Muscle of back (tissue), 11 donors: ENCODE data around the gene NF1. TPM values are rescaled to one million over a fixed set of nuclear protein-coding genes. Genes with fewer than 3 reads are reported as not detected.
"Not testable (repeated sequence)": the region's sequence is repeated elsewhere in the genome, so short reads cannot be mapped to it uniquely, and the experiment has no call there.

ENCODE experiments used
- DNase-seq, 3 donors: peaks; one replicate each; pipeline versions ENCODE4 v3.0.0 to v3.0.0-alpha.2; 2013
- polyA plus RNA-seq, 10 donors: library from polyadenylated mRNA; unstranded; fragments of 120-200 nt; gene quantifications; one replicate each; pipeline ENCODE4 v1.2.1, GENCODE V29; 2013; ENCODE audit not compliant: insufficient read length in 10 of 10

NF1 gene
- polyA plus RNA-seq, 10 donors: 18.9 to 31.2 (median 25.1) TPM

DNA sequence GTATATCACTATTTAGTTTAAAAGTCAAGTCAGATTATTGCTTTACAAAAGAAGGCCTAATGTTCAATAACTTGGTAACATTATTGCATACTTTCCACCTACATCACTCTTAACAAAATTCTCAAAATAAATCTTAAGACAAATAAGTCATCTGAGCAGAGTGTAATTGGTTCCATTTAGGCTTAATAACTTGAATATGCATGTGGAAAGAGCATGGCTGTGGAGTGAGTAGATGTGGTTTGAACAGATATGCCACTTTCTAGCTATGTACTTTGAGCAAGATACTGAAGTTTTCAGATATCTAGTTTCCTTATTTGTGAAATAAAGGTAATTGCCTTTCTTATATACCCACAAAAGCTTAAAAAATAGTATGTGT is 233.4 kb downstream of the NF1 start:
- peak in 1 of 3 donors; percentile 53 for DNase-seq

DNA sequence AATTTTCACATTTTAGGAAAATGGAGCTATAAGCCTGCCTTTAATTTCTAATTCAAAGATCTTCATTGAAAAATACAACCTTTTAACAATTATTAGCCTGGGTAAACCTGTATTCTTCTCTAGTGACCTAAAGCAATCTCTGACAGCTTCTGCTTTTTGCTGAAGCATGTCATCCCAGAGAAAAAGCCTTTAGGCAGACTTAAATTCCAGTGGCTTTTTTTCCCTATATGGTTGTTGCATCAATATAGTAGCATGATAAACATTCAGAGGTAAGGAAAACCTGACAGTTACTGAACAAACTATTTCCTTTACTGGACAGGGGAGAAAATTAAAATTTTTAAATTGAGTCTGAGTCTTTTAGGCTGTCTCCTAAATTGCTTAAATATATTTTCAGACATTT is 234.4 kb downstream of the NF1 start:
- no peak for DNase-seq

DNA sequence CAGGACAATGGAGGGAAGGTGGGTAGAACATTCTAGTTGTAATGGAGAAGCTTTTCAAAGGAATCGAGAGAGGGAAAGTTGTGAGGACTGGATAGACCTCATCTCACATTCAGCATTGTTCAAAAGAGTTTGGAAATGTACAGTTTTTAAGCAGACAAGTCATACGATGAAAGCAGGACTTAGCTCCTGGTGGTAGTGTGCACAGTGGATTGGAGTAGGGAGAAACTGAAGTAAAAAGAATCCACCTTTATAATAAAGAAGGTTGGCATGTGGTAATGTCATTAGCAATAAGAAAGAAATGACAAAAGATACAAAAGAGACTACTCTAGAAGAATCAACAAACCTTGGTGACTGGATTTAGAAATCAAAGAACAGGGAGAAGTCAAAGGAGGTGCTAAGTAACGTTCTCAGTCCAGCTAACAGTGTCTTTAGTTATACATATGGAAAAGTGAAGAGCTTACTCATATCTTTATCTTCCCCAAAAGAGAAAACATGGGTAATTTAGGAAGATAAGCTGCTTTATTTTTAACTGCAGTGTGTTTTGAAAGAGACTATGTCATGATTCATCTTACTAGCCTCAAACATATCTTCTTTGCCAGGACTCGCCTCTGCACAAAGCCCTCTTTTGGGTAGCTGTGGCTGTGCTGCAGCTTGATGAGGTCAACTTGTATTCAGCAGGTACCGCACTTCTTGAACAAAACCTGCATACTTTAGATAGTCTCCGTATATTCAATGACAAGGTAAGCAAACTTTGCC is 245.3 kb downstream of the NF1 start:
- peak in 1 of 3 donors; percentile 27 for DNase-seq

DNA sequence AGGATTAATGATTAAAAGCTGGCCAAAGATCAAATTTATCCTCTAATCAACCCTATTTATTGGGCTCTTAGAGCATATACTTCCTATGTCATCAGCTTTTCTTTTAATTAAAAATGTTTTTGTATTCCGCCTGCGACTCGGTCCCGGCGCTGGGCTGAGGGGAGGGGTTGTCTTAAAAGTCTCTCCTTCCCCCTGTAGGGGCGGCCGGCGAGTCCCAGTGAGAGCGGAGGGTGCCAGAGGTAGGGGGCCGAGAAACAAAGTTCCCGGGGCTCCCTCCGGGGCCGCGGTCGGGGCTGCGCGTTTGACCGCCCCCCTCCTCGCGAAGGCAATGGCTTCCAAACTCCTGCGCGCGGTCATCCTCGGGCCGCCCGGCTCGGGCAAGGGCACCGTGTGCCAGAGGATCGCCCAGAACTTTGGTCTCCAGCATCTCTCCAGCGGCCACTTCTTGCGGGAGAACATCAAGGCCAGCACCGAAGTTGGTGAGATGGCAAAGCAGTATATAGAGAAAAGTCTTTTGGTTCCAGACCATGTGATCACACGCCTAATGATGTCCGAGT is 250.5 kb downstream of the NF1 start:
- not testable (repeated sequence) for DNase-seq

GRCh38 chr17:31349454-31349853 is 254.7 kb downstream of the NF1 start:
- no peak for DNase-seq

- DNase-seq: no peak
These were observed 261.2 kb downstream of the NF1 start for GRCh38 chr17:31355935-31356334.

GRCh38 chr17:31357091-31357490 is 262.3 kb downstream of the NF1 start:
- DNase-seq: no peak

DNA sequence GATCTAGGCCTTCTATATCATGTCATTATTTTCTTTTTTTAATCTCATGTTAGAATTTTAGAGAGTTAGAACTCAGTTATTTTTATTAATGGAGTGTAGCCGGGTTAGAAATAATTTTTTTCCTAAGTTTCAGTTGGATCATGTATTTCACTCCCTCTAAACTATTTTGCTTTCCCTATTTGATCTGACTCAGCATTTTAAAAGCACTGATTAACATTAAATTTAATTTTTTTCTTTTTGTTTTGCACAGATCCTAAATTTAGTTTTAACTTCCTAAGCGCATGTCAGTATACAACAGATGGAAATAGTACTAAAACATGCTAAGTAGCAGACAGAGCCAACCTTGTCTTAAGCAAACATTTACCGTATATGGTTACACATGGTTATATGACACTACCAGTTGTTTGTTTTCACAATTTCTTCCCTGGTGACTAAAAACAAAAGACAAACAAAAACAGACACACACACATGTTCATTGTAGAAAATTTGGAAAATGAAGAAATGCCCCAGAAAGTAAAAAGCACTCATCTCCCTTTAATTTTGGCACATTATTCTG is 263.1 kb downstream of the NF1 start:
- no peak for DNase-seq

GRCh38 chr17:31364012-31364411 is 269.2 kb downstream of the NF1 start:
- DNase-seq: no peak

DNA sequence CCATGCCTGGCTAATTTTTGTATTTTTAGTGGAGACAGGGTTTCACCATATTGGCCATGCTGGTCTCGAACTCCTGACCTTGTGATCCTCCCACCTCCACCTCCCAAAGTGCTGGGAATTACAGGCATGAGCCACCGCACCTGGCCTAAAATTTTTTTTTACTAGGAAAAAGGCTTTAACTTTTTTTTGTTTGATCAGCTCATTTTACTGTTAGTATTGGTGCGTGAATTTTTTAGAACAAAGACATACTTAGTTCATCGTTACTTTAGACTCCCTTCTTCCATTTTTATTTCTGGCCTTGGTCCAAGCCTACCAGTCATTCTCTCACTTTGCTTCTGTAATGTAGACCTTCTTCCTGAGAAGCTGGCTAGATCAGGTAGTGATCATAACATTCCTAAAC is 271.3 kb downstream of the NF1 start:
- DNase-seq: no peak

DNA sequence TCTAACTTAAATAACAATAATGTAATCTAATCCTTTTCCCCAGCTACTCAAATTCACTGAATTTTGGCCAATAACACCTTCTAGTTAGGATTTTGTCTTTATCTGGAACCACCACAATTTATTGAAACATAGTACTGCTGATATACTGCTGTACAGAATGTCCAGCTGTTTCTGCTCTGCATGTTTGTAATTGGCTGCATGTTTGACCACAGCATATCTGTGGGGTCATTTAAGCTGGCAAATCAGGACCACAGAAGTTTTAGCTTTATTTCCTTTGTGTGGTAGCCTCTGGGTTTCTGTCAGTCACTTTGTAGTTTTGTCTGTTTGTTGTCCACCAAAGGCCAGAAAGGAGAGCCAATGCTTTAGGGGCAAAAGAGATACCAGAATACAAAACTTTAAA is 274.5 kb downstream of the NF1 start:
- DNase-seq: no peak

DNA sequence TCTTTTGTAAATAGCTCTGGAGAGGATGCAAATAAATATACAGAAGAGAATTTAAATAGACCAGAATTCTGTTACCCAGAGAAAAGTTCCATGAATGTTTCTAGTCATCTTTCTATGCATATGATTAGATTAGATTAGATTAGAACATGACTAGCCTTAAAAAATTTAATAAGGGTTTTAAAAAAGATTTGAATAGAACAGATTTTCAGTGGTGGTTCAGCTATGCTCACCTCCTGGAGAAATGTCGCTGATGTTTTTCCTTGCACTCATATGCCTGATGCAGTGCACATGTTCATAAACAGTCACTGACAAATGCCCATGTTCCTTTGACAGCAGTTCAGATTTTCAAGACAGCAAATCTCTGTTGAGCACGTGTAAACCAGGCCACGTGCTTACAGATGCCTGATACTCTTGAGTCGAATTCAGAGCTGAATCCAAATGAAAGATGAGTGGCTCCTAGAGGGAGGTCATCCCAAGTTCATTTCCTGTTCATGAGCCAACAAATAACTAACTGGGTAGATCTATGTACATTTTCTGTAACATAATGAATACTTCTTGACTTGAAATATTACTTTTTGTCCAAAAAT is 276.8 kb downstream of the NF1 start:
- DNase-seq: peak; percentile 40 to 73 (median 41)

DNA sequence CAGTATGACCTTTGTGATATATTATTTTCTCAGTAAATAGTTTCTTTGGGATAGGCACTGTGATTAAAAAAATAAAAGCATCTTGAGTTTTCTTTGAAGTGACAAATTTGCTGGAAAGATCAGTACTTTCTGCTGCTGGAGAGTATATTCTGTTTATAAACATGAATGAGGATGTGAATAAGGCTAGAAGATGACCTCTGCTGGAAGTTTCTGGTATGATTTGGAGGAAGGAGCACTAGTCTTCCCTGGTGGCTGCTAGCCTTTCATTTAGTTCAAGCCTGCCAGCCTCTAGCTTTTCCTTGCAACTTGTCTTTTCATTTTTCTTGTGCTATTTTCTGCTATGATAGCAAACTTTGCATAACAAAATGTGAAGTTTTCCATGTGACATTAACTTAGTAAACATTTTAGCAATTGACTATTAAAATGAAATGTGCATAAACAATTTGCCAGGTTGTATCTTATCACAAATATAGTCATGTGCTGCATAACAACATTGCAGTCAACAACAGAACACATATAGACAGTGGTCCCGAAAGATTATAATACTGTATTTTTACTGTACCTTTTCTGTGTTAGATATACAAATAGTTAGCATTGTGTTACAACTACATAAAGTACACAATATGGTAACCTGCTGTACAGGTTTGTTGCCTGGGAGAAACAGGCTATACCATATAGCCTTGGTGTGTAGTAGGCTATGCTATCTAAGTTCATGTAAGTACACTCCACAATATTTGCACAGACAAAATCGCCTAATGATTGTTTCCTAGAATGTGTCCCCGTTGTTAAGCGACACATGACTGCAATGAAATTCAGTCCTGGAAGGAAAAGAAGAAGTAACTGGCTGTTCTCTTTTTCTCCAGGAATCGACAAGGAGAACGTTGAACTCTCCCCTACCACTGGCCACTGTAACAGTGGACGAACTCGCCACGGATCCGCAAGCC is 278.6 kb downstream of the NF1 start:
- peak; percentile 31 to 70 (median 33) for DNase-seq

DNA sequence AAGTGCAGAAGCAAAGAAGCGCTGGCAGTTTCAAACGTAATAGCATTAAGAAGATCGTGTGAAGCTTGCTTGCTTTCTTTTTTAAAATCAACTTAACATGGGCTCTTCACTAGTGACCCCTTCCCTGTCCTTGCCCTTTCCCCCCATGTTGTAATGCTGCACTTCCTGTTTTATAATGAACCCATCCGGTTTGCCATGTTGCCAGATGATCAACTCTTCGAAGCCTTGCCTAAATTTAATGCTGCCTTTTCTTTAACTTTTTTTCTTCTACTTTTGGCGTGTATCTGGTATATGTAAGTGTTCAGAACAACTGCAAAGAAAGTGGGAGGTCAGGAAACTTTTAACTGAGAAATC is 279.3 kb downstream of the NF1 start:
- DNase-seq: no peak

- DNase-seq: no peak
These were observed 279.7 kb downstream of the NF1 start for GRCh38 chr17:31374503-31374902.

DNA sequence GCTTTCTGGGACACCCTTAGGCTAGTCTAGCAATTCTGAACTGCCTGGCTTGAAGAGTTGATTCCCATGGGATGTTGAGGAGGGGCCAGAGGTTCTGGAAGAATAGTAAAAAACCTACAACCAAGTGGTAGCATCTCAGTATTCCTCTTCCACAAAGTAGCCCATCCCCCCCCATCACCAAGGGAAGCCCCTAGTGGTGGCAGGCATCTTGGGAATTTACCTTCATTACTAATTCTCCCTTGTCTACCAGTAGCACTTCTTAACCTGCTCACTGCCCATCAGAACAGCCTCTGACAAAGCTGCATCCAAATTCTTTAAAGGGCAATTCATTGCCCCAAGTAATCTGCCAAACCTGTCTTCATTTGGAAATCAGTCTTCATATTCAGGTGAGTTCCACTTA is 283.9 kb downstream of the NF1 start:
- DNase-seq: no peak

GRCh38 chr17:31379597-31380205 is 284.9 kb downstream of the NF1 start:
- no peak for DNase-seq

DNA sequence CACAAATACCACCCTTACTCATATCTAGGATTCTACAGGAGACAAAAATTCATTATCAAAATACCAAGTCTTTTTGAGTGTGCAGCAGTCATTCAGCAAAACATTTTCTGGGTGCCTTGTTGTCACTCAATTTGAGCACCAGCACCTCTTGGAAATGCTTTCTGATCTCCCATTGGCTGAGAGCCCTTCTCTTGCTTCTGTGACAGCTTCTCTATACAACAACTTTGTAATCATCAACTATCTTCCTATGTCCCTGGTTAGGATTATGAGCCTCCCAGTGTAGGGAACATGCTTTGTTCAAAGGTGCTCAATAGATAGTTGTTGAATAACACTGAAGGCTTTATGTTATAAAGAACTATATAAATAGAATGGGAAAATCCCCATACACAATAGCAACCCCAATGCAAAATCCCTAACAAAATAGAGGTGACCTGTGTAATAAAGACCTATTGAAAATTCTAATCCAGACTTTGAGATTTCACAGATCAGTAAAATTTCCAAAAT is 286.4 kb downstream of the NF1 start:
- no peak for DNase-seq

DNA sequence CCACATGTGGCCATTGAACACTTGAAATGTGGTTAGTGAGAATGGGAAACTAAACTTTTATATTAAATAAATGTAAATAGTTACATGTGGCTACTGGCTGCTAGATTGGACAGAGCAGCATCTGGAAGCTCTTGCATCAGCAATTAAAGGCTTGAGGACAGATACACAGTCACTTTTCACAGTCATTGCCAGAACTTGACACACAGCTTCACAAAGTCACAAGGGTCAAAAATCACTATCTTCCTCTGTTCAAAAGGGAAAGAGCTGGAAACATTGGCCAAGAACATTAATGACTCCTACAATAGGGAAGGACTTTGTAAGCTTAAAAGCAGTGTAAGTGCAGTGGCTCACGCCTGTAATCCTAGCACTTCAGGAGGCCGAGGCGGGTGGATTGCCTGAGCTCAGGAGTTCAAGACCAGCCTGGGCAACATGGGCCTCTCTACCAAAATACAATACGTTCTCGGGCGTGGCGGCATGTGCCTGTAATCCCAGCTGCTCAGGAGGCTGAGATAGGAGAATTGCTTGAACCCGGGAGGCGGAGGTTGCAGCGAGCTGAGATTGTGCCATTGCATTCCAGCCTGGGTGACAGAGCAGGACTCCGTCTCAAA is 288.0 kb downstream of the NF1 start:
- not testable (repeated sequence) for DNase-seq

DNA sequence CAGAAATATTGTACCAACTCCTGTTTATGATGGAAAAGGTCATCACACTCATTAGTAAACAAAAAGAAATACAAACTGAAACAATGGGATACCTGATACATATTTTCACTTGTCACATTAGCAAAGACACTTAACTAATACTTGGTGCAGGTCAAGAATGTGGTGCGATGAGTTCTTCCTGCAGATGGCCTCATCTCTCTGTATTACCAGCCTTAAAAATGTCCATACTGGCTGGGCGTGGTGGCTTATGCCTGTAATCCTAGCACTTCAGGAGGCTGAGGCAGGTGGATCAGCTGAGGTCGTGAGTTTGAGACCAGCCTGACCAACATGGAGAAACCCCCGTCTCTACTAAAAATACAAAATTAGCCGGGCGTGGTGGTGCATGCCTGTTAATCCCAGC is 288.7 kb downstream of the NF1 start:
- DNase-seq: not testable (repeated sequence)
